ENCODE results near the gene ARX.

GRCh38 chrX:25026576-25026975 is 10.8 kb upstream of the ARX start:
- no peak for TF ChIP-seq SPI1 (IDR thresholded peaks at IDR 0.05; ENCODE audit: low read depth, low read length)
- TF ChIP-seq TAF1 (IDR thresholded peaks at IDR 0.05; ENCODE audit: low read depth, low read length) = no peak
- no peak for TF ChIP-seq POLR2AphosphoS5 (IDR thresholded peaks at IDR 0.05; ENCODE audit: low read depth, low read length)
- no peak for TF ChIP-seq POLR2A (IDR thresholded peaks at IDR 0.05; ENCODE audit: low read depth, low read length)
